GM18499 (cell line): ENCODE data around the gene SYNGR2.

Source experiments
- ATAC-seq: cut with Tn5 transposase; IDR thresholded peaks from one replicate; pipeline ENCODE4 v1.9.1; 2021; ENCODE audit warnings: moderate number of reproducible peaks; ENCODE audit not compliant: insufficient read depth, unreplicated experiment

The SYNGR2 gene

DNA sequence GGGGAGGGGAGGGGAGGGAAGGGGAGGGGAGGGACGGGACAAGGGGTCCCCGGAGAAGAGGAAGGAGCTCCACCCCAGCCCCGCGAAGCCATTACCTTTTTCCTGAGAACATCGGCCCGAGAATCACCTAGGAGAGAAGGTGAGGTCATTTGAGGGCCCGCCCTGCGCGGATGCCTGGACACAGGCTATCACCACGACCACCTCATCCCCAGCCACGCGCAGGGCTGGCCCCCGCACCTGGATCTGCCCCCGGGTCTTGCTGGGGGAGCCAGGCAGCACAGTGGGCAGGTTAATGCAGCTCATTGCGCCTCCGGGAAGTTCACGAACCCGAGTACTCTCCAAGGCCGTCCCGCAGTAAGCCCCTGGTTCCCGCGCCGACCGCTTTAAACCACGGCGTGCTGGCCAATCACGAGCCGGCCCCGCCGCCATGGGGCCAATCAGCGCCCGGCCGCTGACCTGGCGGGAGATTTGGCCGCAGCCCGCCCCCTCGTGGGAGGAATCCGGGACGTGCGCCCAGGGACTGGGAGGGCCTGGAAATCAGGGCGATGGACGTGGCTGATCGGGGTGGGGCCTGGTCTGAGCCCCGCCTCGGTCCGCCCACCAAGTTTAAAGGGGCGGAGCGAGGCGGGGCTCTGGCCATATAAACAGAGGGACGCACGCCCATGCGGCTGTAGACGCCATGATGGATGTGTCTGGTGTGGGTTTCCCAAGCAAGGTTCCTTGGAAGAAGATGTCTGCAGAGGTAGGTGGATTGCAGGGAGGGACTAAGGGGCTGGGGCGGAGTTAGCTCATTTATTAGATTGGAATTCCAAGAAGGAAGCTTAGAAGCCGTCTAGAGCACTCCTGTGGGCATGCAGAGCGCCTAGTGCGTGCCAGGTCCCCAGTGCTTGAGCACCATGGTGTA is 18.6 kb downstream of the SYNGR2 start, which contains the start of the genes AFMID and TK1:
Gene AFMID, plus strand, starts transcription at position 671 of the 904 bp plus-strand sequence. Its CDS starts 9 bp downstream, at position 680.
Gene TK1, minus strand, starts transcription at position 361 of the 904 bp plus-strand sequence. Its CDS starts 58 bp downstream, at position 303.
- peak; percentile 75 for ATAC-seq

DNA sequence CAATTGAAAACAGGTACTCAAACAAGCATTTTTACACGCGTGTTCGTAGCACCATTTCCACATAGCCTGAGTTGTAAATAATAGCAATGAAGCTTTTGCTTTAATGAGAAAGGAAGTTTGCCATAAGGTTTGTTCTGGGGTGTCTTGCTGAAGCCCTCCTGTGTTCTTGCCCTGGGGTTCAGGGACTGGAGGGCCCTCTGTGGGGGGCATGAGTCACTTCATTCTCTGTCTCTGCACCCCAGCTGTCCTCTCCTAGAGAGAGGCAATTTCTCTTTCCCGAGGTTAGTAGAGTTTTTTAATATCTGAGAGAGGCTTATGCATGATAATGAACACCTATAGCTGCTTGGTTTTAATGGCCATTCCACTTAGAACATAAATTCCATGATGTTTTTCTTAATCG is 28.3 kb downstream of the SYNGR2 start:
- ATAC-seq, result no peak

DNA sequence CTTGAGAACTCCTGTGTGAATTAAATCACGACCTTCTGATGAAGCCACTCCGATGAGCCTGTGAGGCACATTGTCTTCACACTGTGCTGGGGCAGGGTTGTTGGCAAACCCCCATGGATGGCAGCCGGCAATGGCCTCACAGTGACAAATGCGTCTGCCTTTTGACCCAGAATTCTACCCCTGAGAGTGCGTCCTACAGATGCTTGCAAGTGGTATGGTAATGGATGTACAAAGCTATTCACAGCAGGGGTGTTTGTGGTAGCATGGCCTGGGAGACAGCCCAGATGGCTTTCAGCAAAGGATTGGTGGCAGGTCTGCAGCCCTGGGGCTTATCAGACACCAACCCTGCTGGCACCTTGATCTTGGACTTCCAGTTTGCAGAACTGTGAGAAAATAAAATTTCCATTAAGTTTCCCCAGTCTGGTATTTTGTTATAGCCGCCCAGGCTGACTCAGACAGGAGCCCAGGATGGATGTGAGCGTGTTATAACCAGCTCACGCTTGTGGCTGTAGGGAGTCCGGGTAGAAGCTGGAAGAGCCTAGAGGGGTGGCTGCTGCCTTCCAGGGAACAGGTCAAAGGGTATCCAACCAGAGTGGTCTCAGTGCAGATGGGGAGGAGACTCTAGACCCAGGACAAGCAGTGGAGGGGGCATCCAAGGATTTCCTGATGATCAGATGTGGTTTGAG is 28.9 kb downstream of the SYNGR2 start:
- no peak for ATAC-seq

DNA sequence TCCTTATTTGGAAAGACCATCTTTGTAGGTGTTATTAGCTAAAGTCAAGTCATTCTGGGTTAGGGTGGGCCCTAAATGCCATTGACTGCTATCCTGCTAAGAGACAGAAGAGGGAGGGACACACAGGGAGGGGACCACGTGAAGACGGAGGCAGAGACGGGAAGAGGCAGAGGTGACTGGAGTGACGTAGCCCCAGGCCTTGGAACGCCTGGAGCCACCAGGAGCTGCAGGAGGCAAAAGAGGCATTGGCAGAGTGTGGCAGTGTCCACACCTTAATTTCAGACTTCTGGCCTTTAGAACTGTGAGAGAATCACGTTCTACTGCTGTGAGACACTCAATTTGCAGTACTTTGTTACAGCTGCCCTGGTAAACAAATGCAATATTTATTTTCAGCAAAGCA is 32.1 kb downstream of the SYNGR2 start:
- ATAC-seq, result no peak

DNA sequence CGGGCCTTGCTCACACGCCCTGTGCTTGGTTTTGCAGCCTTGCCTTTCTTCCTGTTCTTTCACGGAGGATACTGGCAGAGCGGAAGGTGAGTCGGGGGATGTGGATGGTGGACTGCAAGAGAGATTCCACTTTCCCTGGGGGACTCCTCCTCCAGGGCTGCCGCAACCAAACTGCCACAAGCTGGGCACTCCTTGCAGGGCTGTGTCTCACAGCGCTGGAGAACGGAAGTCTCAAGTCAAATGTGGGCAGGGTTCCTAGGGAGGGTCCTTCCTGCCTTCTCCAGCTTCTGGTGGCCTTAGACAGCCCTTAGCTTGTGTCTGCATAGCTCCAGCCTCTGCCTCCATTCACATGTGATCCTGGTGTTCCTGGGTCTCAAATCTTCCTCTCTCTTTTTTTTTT is 34.3 kb downstream of the SYNGR2 start:
- no peak for ATAC-seq

DNA sequence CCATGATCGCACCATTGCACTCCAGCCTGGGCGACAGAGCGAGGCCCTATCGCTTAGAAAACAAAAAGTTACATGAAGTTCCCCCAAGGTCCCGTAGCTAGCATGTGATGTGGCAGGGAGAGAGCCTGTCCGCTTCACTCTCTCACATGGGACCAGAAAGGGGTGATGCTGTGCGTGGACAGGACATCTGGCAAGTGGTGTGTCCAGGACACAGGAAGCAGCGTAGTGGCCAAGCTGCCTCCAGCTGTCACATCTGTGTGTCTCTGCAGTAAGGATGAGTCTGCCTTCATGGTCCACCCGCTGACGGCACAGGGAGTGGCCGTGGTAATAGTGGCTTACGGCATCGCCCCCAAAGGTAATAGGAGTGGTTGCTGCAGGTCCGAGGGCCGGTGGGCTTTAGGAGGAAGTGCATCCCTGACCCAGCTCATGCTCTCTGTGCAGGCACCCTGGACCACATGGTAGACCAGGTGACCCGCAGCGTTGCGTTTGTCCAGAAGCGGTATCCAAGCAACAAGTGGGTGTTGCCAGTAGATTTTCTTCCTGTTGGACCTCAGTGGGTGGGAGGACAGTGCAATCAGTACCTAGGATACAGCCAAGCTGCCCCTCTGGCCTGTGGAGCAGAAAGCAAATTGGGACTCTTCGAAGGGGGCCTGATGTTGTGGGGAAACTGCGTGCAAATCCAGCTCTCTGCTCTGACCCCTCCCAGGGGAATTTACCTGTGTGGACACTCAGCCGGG is 36.2 kb downstream of the SYNGR2 start:
- no peak for ATAC-seq

DNA sequence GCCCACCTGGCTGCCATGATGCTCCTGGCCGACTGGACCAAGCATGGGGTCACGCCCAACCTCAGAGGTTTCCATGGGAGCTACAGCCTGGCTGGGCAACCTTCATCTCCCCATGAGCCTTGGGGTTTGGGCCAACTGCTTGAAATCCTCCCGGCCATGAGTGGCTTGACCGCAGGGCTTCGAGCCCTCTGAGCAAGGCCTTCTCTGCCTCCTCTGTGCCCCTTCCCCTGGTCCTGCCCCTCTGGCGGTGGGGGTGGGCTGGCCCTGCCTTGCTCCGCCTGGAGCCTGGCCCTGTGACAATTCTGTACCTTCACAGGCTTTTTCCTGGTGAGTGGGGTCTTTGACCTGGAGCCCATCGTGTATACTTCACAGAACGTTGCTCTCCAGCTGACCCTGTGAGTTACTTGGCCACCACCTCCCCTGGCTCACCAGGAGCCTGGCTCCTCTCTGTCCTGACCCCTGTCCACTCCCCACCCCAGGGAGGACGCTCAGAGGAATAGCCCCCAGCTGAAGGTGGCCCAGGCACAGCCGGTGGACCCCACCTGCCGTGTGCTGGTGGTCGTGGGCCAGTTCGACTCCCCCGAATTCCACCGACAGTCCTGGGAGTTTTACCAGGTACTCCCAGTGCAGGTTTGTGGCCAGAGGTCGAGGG is 36.9 kb downstream of the SYNGR2 start:
- no peak for ATAC-seq

DNA sequence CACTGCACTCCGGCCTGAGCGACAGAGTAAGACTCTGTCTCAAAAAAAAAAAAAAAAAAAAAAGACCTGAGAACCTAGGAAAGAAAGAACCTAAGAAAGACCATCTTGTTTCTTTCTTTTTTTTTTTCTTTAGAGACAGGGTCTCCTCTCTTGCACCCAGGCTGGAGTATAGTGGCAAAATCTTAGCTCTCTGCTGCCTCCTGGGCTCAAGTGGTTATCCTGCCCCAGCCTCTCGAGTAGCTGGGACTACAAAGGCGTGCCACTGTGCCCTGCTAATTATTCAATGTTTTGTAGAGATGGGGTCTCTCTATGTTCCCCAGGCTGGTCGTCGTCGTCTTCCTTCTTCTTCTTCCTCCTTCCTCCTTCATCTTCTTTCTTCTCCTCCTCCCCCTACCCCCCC is 37.9 kb downstream of the SYNGR2 start:
- no peak for ATAC-seq

DNA sequence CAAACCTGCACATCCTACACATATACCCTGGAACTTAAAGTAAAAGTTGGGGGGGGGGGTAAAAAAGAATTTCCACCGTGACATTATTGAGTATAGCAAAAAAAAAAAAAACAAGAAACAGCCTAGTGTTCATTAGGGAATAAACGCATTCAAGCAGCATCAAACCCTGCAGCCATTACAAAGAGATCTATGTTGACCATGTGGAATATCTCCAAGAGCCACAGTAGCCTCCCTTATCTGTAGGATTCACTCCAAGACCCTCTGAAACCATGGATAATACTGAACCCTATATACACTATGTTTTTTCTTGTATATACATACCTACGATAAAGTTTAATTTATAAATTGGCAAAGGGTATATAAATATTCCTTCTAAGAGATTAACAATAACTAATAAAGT is 40.1 kb downstream of the SYNGR2 start:
- no peak for ATAC-seq

DNA sequence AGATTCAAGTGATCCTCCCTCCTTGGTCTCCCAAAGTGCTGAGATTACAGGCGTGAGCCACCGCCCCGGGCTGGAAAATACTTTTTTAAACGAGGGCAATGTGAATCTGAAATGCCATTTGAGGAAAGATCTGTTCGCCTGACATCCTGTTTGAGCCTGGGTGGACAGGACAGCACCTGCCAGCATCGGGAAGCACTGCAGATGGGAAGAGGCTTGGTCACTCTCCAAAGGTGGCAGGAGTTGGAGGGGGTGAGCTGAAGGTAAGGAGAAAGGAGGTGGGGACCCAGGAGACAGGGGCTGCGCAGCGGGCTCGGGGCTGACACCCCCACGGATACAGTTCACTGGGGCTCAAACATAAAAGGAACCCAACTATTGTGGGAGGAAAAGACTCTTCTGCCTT is 41.7 kb downstream of the SYNGR2 start:
- no peak for ATAC-seq

DNA sequence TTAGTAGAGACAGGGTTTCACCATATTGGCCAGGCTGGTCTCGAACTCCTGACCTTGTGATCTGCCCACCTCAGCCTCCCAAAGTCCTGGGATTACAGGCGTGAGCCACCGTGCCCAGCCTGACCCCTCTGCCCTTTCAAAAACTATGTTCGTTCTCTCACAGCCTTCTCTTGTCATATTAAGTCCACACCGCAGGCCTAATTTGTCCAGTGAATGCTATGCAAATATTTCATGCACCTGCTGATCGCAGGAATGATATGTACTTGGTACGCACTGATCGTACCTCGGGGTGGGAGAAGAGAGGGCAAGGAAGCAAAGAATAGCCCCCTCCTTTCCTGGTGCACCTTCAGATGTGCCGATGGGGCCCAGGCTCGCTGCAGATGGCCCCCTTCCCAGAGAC is 42.7 kb downstream of the SYNGR2 start:
- ATAC-seq, result no peak

DNA sequence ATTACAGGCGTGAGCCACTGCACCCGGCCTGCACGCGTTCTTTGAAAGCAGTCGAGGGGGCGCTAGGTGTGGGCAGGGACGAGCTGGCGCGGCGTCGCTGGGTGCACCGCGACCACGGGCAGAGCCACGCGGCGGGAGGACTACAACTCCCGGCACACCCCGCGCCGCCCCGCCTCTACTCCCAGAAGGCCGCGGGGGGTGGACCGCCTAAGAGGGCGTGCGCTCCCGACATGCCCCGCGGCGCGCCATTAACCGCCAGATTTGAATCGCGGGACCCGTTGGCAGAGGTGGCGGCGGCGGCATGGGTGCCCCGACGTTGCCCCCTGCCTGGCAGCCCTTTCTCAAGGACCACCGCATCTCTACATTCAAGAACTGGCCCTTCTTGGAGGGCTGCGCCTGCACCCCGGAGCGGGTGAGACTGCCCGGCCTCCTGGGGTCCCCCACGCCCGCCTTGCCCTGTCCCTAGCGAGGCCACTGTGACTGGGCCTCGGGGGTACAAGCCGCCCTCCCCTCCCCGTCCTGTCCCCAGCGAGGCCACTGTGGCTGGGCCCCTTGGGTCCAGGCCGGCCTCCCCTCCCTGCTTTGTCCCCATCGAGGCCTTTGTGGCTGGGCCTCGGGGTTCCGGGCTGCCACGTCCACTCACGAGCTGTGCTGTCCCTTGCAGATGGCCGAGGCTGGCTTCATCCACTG is 45.8 kb downstream of the SYNGR2 start, which contains the start of gene BIRC5:
Gene BIRC5, plus strand, starts transcription at position 238 of the 690 bp plus-strand sequence. Its CDS starts 64 bp downstream, at position 302.
- no peak for ATAC-seq

DNA sequence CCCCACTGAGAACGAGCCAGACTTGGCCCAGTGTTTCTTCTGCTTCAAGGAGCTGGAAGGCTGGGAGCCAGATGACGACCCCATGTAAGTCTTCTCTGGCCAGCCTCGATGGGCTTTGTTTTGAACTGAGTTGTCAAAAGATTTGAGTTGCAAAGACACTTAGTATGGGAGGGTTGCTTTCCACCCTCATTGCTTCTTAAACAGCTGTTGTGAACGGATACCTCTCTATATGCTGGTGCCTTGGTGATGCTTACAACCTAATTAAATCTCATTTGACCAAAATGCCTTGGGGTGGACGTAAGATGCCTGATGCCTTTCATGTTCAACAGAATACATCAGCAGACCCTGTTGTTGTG is 46.3 kb downstream of the SYNGR2 start:
- ATAC-seq, result no peak

DNA sequence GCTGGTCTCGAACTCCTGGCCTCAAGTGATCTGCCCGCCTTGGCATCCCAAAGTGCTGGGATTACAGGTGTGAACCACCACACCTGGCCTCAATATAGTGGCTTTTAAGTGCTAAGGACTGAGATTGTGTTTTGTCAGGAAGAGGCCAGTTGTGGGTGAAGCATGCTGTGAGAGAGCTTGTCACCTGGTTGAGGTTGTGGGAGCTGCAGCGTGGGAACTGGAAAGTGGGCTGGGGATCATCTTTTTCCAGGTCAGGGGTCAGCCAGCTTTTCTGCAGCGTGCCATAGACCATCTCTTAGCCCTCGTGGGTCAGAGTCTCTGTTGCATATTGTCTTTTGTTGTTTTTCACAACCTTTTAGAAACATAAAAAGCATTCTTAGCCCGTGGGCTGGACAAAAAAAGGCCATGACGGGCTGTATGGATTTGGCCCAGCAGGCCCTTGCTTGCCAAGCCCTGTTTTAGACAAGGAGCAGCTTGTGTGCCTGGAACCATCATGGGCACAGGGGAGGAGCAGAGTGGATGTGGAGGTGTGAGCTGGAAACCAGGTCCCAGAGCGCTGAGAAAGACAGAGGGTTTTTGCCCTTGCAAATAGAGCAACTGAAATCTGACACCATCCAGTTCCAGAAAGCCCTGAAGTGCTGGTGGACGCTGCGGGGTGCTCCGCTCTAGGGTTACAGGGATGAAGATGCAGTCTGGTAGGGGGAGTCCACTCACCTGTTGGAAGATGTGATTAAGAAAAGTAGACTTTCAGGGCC is 51.2 kb downstream of the SYNGR2 start:
- ATAC-seq, result no peak
